ENCODE measurements around the gene FSTL5.

Gene FSTL5

DNA sequence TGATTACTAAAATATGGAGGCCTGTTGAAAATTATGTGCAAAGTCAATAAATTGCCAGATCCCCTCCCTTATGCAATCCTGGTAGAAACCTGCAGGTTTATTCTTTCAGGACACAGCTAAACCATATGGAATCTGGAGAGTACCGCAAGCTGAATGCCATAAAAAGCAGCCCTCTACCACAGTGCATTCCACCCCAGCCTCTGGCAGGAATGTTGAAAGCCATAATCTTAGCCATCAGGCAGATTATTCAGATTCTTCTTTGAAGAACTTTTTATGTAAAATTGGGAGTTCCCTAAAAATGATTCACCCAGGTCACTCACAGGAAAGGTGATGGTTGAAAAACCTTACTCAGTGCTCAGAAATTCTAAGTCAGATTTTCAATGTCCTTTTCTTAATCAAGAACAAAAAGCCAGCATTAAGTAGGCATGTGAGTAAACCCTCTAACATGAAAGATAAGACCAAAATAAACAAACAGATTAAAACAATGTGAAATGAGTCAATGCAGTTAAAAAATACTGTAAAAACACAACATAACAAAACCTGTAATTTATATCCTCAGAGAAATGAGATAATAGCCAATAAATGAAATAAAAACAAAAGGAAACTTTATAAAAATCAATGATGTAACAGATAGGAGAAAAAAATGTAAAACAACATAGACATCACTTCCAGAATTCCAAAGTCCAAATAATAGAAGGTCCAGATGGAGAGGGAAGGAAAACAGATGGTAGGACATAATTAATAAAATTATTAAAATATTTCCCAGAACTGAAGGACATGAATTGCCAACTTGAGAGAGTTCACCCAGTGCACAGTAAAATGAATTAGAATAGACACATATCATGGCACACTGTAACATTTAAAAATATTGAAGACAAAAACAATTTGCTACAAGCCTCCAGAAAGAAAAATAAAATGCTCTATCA lies 226.9 kb downstream of the FSTL5 start:
- no peak for DNase-seq

DNA sequence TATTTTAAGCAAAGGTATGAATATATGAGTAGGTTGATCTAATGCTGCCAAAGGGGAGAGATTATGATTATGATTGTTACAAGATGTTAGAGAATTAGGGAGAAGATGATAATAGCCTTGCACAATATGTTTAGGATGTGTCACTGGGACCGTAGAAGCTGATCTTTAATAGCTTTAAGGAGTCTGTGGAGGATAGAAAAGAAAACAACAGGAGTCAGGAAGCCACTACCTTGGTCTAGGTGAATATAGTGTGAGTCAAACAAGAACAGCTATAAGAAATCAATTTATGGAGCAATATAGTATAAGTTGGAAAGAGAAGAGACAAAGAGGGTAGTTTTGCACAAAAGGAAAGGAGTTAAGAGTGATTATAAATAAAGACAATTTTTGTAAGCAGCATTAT lies 232.7 kb downstream of the FSTL5 start:
- DNase-seq, result no peak

DNA sequence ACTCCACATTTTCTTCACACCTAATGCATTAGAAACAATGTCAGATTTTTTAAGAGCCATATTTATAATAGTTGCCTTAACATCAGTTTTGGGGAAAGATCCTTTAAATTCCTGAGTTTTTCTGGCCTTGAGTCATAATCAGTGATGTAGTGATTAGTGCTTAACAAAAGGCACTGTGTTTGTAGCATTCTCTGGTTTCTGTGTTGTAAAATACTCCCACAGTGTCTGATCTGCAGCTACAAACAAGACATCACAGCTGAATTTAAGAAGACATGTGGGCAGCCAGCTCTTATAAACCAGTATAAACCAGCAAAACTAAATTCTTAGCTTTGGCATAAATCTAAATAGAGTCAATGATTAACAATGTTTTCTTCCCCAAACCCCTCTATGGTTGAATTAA lies 233.8 kb downstream of the FSTL5 start:
- no peak for DNase-seq

GRCh38 chr4:161926033-161926828 lies 237.6 kb downstream of the FSTL5 start:
- DNase-seq, result no peak

- no peak for DNase-seq
Measured at GRCh38 chr4:161920304-161921052, 243.3 kb downstream of the FSTL5 start.

- no peak for DNase-seq
Measured at GRCh38 chr4:161919442-161920220, 244.2 kb downstream of the FSTL5 start.

DNA sequence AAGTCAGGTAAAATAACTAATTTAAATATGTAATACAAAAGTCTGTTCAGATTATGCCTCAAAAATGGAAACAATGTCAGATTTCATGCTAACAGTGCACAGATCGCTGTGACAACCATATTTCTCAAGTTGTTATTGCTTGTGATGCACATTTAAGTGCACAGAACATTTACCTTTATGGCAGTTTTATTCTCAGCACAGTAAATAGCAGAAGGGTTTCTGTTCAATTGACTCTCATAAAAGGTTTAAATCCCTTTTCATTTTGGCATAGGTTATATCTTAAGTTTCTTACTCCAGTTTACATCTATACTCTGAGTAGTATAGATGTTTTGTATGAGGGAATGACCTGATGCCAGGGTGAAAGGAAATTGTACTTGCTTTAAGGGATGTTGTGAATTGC lies 247.8 kb downstream of the FSTL5 start:
- no peak for DNase-seq

DNA sequence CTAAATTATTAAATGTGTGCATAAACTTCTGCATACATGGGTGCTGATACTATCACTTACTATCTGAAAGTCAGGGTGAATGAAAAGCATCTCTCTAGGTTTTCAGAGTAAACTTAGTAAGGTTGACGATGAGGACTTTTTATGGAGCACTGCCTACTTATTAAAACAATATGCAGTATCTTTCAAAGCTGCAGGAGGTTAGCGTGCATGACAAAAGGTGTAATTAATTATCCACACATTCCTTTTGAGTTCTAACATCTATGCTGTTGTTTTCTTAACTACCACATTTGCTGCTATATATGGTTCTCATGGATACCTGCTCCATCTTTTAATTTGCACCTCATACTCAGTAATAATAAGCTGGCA lies 256.2 kb downstream of the FSTL5 start:
- DNase-seq, result no peak

DNA sequence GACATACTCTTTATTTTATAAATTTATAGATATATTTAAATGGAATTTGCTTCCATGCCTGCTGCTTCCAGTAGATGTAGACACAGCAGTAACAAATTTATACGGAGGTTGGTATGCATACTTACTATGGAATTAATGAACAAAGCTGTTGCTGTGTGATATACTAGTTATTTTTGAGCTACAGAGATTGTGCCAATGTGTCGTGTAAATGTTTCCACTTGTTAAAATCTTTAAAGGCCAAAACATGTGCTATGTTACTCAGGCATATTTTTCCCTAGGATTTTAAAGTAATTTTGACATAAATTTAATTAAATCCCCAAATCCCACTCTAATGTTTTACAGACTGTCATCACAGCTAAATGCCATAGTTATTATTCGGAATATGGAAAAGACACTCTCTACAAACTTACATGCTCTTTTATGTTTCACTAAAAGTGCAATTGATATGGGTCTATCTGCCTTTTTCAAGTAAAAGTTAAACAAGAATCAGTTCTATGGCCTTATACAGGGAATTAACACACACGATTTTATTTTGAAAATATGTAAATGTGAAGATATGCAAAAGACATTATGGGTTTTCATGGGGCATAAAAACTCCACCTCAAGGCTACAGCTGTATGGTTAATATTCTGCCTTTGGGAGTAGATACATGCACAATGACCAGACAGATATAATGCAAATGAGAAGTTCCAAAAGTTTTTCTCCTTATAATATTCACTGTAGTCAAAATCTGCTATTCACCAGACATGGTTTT lies 256.8 kb downstream of the FSTL5 start:
- DNase-seq, result no peak

GRCh38 chr4:161900110-161900509 lies 263.7 kb downstream of the FSTL5 start:
- DNase-seq, result no peak

DNA sequence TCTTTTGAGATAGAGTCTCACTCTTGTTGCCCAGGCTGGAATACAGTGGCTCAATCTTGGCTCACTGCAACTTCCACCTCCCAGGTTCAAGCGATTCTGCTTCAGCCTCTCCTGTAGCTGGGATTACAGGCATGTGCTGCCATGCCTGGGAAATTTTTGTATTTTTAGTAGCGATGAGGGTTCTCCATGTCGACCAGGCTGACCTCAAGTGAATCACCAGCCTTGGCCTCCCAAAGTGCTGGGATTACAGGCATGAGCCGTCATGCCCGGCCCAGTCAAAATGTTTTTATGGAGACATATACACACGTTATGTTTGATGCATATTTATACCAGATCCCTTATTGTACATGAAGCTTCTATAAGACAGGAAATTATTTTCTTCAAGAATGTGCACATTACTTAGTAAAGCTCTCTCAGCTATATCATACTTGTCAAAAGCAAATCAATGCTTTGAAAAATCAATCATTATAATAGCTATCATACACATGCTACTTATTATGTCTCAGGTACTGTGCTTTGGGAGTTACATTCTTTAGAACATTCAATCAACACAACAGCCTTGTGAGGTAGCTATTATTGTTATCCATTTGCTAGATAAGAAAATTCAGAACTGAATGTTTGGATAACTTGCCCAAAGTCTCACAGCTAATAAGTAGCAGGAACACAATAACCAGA lies 269.2 kb downstream of the FSTL5 start:
- no peak for DNase-seq

GRCh38 chr4:161894014-161894413 lies 269.8 kb downstream of the FSTL5 start:
- no peak for DNase-seq

GRCh38 chr4:161893566-161893965 lies 270.2 kb downstream of the FSTL5 start:
- no peak for DNase-seq

DNA sequence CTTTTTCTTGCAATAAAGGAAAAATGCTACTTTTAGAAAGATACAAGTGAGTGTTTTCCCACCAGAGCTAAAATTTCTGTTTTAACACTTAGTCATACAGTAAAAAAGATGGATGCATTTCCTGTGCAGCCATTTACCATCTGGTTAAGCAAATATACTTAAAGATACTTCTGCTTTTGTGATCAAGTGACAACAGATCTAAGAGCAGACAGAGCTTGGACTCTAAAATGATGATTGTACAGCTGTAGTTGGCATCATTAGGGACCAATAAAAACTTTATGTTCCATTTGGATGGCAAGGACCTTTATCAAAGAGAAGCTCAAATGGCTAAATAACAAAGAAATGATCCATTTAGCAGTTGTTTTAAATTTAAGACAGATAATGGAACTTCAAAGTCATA lies 270.8 kb downstream of the FSTL5 start:
- DNase-seq, result no peak

GRCh38 chr4:161883157-161883556 lies 280.6 kb downstream of the FSTL5 start:
- no peak for DNase-seq

- DNase-seq, result no peak
Measured at GRCh38 chr4:161881370-161881769, 282.4 kb downstream of the FSTL5 start.

DNA sequence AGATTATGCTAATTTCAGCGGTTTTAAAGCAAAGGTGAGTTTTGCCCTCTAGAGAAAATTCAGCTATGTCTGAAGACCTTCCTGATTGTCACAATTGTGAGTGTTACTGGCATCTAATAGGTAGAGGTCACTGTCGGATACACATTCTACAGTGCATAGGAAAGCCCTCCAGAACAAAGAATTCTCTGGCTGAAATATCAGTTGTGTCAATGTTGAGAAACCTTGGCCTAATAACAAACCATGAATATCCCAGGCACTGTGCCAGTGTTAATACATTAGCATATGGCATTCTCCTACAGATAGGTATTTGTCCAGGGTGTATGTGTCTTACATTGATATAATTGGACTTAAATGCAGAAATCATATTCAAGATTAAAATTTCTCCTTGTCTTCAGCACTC lies 294.3 kb downstream of the FSTL5 start:
- DNase-seq, result no peak

GRCh38 chr4:161856711-161857326 lies 307.0 kb downstream of the FSTL5 start:
- no peak for DNase-seq

GRCh38 chr4:161850631-161851030 lies 313.2 kb downstream of the FSTL5 start:
- DNase-seq, result no peak

DNA sequence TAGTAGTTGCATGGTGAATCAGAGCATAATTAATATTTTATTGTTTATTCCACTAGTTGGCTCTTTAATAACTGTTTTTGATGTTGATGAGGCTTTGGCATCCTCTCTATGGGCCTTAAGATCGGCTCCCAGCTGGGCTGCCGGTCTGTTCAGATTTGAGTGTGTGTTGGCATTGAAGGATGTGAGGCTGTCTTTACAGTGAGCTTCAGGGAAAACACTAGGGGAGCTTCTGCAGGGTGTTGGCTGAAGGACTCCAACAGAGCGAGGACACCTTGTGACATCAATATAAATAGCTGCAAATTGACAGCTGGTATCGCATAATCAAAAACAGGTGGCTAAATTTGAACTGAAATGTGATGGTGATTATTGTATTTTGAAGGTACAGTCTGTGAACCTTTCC lies 322.0 kb downstream of the FSTL5 start:
- no peak for DNase-seq

DNA sequence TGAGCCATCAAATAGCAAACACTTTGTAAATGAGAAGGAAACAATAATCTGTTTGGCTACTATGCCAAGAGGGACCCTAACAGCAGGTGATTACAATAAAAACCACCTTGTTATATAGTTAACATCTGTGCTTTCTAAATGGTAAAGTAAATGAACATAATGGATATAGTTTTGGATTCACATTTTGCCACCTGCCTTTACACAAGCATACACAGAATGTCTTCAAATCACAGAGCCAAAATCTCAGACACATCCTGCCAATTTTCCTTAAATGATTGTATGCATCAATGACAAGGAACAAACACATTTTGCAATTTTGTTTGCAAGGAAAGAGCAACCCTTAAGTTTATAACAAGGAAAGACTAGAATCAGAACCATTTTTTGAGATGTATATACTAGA lies 334.2 kb downstream of the FSTL5 start:
- DNase-seq, result no peak
